MCF 10A (cell line): ENCODE measurements around the gene MYD88. TPM values are rescaled to one million over a fixed set of nuclear protein-coding genes. Genes with fewer than 3 reads are reported as not detected.

Source experiments
- BruUV-seq: library from RNA; stranded (reverse); fragments of 400-500 nt; replicated peaks from 2 replicates; lab custom pipeline; 2021; lab: Mats Ljungman, UMichigan
- CTCF ChIA-PET: fragments of 300-600 bp; sonication (Branson Sonifier 250); formaldehyde crosslinking; extraction: SDS; loops from one replicate; lab custom pipeline; 2021; ENCODE audit warnings: antibody characterized with exemption, inconsistent platforms; lab: Yijun Ruan, JAX
- POLR2A ChIA-PET: fragments of 300-600, 350-650 bp; sonication (Branson Sonifier 250); formaldehyde crosslinking; extraction: SDS; loops from one replicate; lab custom pipeline; 2020; ENCODE audit warnings: antibody characterized with exemption, inconsistent platforms; lab: Yijun Ruan, JAX
- DNase-seq: peaks from one replicate; pipeline ENCODE4 v3.0.0-alpha.2; 2018; ENCODE audit not compliant: unreplicated experiment
- H3K27ac Mint-ChIP-seq: one replicate; pipeline ENCODE4 v1.8.0; 2022; ENCODE audit warnings: mild to moderate bottlenecking, low read depth, mixed read lengths; ENCODE audit not compliant: unreplicated experiment
- H3K27me3 Mint-ChIP-seq: one replicate; pipeline ENCODE4 v1.8.0; 2022; ENCODE audit warnings: mixed read lengths; ENCODE audit not compliant: insufficient read depth, unreplicated experiment
- H3K36me3 Mint-ChIP-seq: one replicate; pipeline ENCODE4 v1.8.0; 2022; ENCODE audit warnings: mild to moderate bottlenecking, moderate library complexity, mixed read lengths; ENCODE audit not compliant: insufficient read depth, unreplicated experiment
- H3K4me1 Mint-ChIP-seq: one replicate; pipeline ENCODE4 v1.8.0; 2022; ENCODE audit warnings: mixed read lengths; ENCODE audit not compliant: insufficient read depth, unreplicated experiment
- H3K4me3 Mint-ChIP-seq: one replicate; pipeline ENCODE4 v1.8.0; 2022; ENCODE audit warnings: mild to moderate bottlenecking, moderate library complexity, mixed read lengths; ENCODE audit not compliant: unreplicated experiment
- H3K9me3 Mint-ChIP-seq: one replicate; pipeline ENCODE4 v1.8.0; 2022; ENCODE audit warnings: mixed read lengths; ENCODE audit not compliant: unreplicated experiment
- CTCF ChIP-seq: fragments of 200-600 bp; IDR thresholded peaks from one replicate; pipeline ENCODE4 v1.8.0; 2022; ENCODE audit warnings: antibody characterized with exemption, mild to moderate bottlenecking; ENCODE audit not compliant: unreplicated experiment
- intact Hi-C: fragments of 100-400 bp; cut with micrococcal nuclease; formaldehyde crosslinking; loops from 2 replicates; pipeline ENCODE4 v1.14.1; 2022
- total RNA-seq: library from RNA; stranded (reverse); gene quantifications from 2 replicates; pipeline ENCODE4 v1.2.3, GENCODE V29; 2022

MYD88 gene
- total RNA-seq, 1 experiment from 2014 or later, result 19.7 TPM

DNA sequence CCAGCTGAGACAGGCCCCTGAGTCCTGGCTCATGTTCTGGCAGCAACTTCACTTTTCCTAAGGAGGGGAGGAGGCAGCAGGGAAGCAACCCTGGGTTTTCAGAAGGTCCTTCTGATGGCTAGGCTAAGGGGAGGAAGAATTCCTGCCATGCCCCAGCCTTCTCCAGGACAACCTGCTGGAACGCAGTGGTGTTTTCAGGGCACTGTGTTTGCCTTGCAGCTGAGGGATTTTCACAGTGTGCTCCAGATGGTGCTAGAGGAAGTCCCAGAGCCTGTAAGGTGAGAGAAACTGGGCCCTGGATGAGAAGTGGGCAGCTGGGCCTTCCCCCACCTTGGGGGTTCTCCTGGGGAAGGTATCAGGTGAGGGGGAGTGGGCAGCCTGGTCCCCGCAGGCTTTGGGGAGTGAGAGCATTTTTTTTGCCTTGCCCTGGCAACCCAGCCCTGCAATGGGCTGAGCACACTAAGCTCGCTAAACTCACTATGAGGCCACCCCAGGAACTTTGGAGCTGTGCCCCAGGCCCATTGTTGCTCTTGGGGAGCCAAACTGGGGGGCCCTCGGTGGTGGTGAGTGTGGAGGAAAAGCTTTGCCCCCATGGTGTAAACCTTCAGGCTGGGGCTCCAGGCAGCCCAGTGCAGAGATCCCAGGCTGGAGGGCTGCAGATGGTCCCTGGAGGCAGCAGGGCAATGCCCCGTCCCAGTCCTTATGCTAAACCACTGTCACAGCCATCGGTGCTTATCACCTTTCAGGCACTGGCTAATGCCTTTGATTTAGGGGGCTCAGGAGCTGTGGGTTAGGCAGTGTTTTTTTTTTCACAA lies 42.6 kb upstream of the MYD88 start:
- Mint-ChIP-seq H3K4me3 (no peak overlapping the region), H3K36me3 (peaks cover 11% of the 10 kb centered on the region), H3K4me1 (no peaks in the 10 kb centered on the region), H3K9me3 (no peaks in the 10 kb centered on the region), H3K27ac (no peak overlapping the region), H3K27me3 (peaks cover 45% of the 10 kb centered on the region)
- BruUV-seq, result no TSS peak
- intact Hi-C loops, result no loop called here
- TF ChIP-seq CTCF, result no peak
- DNase-seq, result no peak
- CTCF ChIA-PET, result interaction anchor here (0.6 kb wide), 1 partner anchor 162 kb away, joined by 4 read pairs; no protein-coding TSS in a partner anchor
- POLR2A ChIA-PET, result no interaction called here

DNA sequence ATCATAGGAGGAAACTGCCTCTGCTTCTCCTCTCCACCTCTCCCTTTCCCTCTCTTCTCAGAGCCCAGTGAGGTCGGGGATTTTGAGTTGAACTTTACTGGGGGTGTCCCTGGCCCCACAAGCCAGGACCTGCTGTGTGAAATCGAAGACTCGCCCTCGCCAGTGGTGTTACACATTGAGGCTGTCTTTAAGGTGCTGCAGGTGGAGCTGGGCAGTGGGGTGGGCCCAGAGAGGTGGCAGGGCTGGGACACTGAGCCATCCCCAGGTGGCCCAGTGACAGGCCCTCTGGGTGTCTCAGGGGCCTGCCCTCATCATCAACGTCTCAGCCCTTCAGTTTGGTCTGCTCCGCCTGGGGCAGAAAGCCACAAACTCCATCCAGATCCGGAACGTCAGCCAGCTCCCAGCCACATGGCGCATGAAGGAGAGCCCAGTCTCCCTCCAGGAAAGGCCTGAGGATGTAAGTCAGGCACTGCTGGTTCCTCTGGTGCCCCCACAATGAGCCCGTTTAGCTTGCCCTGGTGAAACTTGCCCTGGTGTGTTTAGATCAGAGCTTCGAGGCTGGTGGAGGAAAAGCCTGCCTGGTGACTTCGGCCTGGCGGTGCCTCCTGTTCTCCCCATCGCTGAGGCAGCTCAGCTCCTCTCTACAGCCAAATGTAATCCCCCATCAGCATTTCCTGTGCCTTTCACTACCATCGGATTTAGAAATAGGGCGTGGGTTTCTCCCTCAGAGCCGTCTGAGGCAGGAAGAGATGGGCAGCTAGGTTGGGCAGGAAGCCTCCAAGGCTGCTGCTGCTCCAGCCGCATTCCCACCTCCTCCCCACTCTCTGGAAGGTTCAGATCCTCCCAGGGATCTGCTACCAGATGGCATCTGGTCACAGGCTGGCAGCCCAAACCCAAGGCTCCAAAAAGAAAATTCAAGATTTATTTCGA lies 40.8 kb upstream of the MYD88 start:
- H3K4me1 Mint-ChIP-seq, result no peaks in the 10 kb centered on the region
- TF ChIP-seq CTCF, result no peak
- H3K36me3 Mint-ChIP-seq, result peaks cover 11% of the 10 kb centered on the region
- BruUV-seq, result no TSS peak
- no peak overlapping the region for H3K27ac Mint-ChIP-seq
- ChIA-PET POLR2A (no interaction called here), CTCF (interaction anchor here (0.8 kb wide), 1 partner anchor 20 kb away, joined by 6 read pairs; no protein-coding TSS in a partner anchor)
- no peak overlapping the region for H3K4me3 Mint-ChIP-seq
- intact Hi-C loops, result no loop called here
- peaks cover 38% of the 10 kb centered on the region for H3K27me3 Mint-ChIP-seq
- no peak for DNase-seq
- H3K9me3 Mint-ChIP-seq, result no peaks in the 10 kb centered on the region

- H3K4me3 Mint-ChIP-seq, result no peak overlapping the region
- no peak for TF ChIP-seq CTCF
- intact Hi-C loops, result no loop called here
- DNase-seq, result no peak
- H3K36me3 Mint-ChIP-seq, result peaks cover 11% of the 10 kb centered on the region
- no TSS peak for BruUV-seq
- H3K9me3 Mint-ChIP-seq, result no peaks in the 10 kb centered on the region
- H3K27me3 Mint-ChIP-seq, result peaks cover 42% of the 10 kb centered on the region
- H3K4me1 Mint-ChIP-seq, result no peaks in the 10 kb centered on the region
- ChIA-PET CTCF (interaction anchor here (0.7 to 0.8 kb wide), 2 partner anchors 19 to 792 kb away, joined by 3 to 6 read pairs; no protein-coding TSS in a partner anchor), POLR2A (no interaction called here)
- H3K27ac Mint-ChIP-seq, result no peak overlapping the region
Observed at GRCh38 chr3:38098376-38098723, 40.1 kb upstream of the MYD88 start.

DNA sequence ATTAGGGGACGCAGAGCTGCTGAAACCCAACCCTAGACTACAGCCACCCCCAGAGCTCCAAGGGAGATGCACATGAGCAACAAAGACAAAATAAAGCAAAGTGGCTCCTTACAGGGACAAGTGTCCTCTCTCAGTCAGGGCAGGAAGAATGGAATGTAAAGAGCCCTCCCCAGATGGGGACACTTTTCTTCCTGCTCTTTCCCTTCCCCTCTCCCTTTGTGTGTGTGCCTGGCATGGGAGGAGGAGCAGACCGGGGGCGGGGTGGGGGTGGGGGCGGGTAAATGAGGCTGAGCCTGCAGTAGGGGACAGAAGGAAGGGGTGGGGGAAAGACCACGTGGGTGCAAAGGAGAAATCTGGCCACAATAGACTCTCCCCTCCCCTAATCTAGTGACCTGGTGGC lies 38.9 kb upstream of the MYD88 start:
- no TSS peak for BruUV-seq
- Mint-ChIP-seq H3K9me3 (no peaks in the 10 kb centered on the region), H3K4me3 (no peak overlapping the region), H3K36me3 (peaks cover 11% of the 10 kb centered on the region), H3K27ac (no peak overlapping the region), H3K27me3 (peaks cover 30% of the 10 kb centered on the region), H3K4me1 (no peaks in the 10 kb centered on the region)
- intact Hi-C loops, result no loop called here
- no peak for DNase-seq
- ChIA-PET CTCF (interaction anchor here (0.7 kb wide), 1 partner anchor 10 kb away, joined by 3 read pairs; no protein-coding TSS in a partner anchor), POLR2A (no interaction called here)
- TF ChIP-seq CTCF, result no peak
